Cardiac fibroblast (primary cell): ENCODE measurements around the gene HOXD4.

ENCODE experiments used
- DNase-seq, 2 donors: peaks; one replicate each; pipeline versions ENCODE4 v3.0.0 to v3.0.0-alpha.2; 2010; ENCODE audit warnings: low read depth in 2 of 2
- H3K4me3 ChIP-seq, 2 donors: replicated peaks in 1 of 2; 1 replicate in 1 of 2; 2 replicates in 1 of 2; pipeline ENCODE4 v1.5.1; 2011; ENCODE audit warnings: low read depth in 2 of 2, low read length in 2 of 2, mild to moderate bottlenecking in 2 of 2, moderate library complexity in 1 of 2
- TF ChIP-seq, protein P1 (sequence below): IDR thresholded peaks from one replicate; pipeline ENCODE4 v1.5.1; 2011; ENCODE audit warnings: low read depth, mild to moderate bottlenecking, low read length, inconsistent platforms

Gene HOXD4

DNA sequence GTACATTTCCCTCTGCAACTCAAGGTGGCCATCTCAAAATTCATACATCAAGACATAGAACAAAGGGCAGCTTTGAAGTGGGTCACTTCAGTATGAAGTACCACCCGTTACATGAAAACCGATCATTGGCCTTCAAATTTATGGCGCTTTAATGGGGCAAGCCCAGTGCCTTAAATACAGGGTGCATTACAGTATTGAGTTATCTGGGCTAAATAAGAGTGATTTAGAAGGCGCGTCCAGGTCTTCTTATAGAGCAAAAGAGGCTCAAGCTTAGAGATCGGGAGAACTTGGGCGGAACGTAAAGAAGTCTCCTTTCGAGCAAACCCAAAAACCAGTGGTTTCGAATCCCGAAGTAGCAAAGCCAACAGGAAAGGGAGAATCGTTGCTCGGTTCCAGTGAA, 12.9 kb downstream of the HOXD4 start:
- no peak overlapping the region for H3K4me3 ChIP-seq
- no peak for DNase-seq
- TF ChIP-seq, protein P1, sequence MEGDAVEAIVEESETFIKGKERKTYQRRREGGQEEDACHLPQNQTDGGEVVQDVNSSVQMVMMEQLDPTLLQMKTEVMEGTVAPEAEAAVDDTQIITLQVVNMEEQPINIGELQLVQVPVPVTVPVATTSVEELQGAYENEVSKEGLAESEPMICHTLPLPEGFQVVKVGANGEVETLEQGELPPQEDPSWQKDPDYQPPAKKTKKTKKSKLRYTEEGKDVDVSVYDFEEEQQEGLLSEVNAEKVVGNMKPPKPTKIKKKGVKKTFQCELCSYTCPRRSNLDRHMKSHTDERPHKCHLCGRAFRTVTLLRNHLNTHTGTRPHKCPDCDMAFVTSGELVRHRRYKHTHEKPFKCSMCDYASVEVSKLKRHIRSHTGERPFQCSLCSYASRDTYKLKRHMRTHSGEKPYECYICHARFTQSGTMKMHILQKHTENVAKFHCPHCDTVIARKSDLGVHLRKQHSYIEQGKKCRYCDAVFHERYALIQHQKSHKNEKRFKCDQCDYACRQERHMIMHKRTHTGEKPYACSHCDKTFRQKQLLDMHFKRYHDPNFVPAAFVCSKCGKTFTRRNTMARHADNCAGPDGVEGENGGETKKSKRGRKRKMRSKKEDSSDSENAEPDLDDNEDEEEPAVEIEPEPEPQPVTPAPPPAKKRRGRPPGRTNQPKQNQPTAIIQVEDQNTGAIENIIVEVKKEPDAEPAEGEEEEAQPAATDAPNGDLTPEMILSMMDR: no peak

DNA sequence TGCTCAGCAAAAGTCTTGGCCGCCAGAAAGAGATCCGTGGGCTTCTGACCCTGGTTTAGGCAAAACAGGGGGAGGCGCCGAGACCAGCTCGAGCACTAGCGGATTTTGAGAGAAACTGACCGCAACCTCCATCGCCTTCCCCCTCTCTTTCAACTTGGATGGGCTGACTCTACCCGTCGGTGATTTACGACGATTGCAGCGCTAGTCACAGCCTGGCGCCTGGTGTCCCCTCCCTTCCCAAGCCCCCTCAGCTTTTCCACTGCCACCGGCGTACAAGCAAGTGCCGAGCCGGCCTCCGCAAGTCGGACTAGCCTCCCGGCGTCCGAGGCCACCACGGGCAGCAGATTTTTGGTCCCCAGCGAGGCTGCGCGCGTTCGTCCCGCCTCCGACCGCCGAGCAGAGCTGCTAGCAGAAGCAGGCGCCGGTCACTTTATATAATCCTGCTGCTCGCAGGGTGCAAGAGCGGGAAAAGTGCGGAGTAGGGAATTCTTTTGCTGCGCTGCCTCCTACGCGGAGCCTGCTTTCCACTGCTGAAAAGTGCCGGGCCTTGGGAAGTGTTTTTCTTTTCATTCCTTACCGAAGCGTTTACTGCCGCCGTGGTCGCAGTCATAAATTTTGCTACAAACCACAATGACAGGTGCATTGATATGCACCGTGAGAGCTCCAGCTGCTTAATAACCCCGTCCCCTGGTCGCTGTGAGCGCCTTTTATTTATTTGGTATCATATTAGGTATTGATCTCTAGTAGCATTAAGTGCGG, 13.4 kb downstream of the HOXD4 start:
- no peak for DNase-seq
- H3K4me3 ChIP-seq: no peak overlapping the region
- TF ChIP-seq, protein P1: no peak

DNA sequence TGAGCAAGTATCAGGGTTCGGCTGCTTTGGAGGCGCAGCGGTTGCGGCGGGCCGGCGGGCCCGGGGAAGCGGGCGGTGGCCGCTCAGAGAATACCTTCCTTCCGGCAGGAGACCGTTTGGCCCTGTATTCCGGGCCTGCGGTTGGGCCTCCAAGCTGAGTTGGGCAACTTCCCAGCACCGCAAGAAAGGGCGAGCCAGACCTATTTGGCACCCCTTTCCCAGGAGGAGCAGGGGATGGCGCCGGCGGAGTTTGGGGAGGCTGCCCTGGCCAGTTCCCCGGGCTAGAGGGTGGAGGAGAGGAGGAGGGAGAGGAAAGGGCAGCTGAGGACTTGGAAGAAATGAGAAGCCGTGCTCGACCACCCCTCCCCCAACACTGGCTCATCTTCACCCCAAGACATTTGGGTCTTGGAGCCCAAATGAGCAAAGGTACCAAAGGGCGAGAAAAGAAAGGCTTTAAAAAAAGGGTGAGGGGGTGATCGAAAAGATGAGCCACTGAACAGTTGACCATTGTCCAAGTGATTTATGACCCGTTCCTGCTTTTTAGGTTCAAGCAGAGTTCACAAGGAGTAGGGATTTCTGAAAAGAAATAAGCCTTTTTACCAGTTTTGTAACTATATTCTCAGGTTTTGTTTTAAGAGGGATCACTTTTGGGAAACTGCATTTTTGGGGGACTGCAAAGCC, 14.2 kb downstream of the HOXD4 start:
- no peak overlapping the region for H3K4me3 ChIP-seq
- no peak for DNase-seq
- TF ChIP-seq, protein P1: no peak

DNA sequence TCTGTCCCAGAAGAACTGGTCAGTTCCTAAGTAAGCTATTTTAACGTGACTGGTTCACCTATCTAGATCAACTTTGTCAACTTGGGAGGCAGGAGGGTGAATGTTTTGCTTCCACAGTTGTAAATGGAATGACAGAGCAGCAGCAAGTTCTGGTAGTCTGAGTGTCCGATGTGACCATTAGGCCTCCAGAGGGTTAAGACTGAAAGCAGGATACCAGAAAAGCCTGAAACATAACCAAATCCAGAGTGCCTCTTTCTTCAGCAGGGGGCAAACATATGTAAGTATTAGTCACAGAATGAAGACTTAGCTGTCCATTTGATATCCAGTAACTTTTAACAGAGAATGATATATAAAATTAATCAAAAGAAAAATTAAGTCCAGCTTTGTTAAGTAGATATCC, 14.9 kb downstream of the HOXD4 start:
- TF ChIP-seq, protein P1: no peak
- no peak for DNase-seq
- H3K4me3 ChIP-seq: no peak overlapping the region

DNA sequence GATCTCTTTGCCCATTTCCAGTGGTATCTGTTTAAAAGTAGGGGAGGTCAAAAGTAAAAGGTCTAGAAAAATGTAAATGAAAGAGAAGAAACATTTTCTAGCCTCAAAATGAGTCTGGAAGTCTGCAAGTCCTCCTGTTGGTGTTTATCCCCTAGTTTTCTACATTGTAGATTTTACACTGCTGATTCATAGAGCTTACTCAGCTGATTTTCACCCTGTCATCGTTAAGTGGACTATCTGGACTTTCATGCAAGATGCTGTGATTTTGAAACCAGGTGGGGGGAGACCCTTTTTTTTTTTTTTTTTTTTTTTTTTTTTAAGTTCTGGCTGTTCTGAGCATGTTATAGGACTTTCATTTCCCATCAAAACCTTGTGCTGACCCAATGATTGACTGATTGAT, 16.0 kb downstream of the HOXD4 start:
- no peak for DNase-seq
- no peak overlapping the region for H3K4me3 ChIP-seq
- TF ChIP-seq, protein P1: no peak

DNA sequence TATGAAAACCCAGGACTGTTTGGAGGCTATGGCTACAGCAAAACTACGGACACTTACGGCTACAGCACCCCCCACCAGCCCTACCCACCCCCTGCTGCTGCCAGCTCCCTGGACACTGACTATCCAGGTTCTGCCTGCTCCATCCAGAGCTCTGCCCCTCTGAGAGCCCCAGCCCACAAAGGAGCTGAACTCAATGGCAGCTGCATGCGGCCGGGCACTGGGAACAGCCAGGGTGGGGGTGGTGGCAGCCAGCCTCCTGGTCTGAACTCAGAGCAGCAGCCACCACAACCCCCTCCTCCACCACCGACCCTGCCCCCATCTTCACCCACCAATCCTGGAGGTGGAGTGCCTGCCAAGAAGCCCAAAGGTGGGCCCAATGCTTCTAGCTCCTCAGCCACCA, 17.8 kb downstream of the HOXD4 start:
- no peak overlapping the region for H3K4me3 ChIP-seq
- TF ChIP-seq, protein P1: no peak
- DNase-seq: no peak
